T-helper 9 cell (primary cell): ENCODE results near the gene CFAP410.
A peak's percentile ranks its signal among the peaks of the same experiment; 100 is the strongest.
"Not testable (repeated sequence)": the region's sequence is repeated elsewhere in the genome, so short reads cannot be mapped to it uniquely, and the experiment has no call there.

Source experiments
- DNase-seq: peaks from one replicate; pipeline ENCODE4 v3.0.0-alpha.2; 2020

CFAP410 gene

DNA sequence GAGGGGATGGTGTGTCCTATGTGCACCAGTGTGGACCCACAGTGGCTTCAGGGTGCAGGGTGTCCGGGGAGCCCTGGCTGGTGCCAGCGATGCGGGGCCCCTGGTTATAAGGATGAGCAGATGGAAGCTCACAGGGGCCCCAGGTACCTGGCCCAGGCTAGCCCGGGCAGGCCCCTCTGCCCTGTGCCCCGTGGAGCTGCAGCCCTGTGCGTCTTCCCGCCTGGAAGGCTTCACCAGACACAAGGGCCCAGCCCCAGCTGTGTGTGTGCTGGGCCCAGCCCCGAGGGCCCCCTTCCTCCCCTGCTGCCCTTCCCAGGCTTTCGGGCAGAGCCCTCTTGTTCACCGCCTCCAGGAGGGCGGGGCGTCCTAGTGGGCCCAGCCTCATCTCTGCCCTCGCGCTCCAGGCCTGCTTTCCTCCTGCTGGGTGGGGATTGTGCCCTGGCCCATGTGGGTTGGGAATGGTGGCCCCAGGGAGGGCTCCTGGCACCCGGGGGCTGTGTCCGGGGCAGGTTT, 23.4 kb downstream of the CFAP410 start:
- DNase-seq = no peak

DNA sequence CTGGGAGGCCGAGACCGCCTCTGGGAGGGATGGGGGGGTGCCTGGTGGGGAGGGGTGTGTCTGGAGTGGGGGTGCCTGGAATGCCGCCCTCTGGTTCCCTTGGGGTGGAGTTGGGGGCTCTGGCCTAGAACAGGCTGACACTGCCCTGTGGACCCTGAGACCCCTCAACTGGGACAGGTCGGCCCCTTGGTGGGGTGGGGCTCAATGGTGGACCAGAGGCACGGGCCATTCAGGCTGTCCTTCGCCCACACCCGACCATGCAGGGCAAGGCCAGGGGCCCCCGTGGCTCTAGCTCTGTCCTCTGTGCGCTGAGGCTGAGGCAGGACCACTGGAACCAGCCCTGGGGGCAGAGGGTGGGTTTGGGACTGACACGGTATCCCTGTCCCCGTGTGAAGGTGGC, 24.6 kb downstream of the CFAP410 start:
- no peak for DNase-seq

DNA sequence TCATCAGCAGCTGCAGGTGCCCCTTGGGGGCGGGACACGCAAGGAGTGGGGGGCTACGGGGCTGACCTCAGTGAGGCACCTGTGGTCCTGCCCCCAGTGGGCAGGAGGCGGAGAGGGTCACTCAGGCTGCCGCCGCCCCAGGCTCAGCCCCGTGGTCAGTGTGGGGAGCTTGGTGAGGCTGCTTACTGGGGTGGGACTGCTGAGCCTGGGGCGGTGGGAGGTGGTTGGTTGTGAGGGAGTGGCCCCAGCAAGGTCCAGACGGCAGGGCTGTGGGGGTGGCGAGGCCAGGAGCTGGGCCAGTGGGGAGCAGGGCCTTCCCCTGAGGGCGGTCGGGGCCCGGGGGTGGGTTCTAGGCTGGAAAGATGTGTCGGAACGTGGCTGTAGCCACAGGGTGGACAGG, 25.1 kb downstream of the CFAP410 start:
- DNase-seq = no peak

DNA sequence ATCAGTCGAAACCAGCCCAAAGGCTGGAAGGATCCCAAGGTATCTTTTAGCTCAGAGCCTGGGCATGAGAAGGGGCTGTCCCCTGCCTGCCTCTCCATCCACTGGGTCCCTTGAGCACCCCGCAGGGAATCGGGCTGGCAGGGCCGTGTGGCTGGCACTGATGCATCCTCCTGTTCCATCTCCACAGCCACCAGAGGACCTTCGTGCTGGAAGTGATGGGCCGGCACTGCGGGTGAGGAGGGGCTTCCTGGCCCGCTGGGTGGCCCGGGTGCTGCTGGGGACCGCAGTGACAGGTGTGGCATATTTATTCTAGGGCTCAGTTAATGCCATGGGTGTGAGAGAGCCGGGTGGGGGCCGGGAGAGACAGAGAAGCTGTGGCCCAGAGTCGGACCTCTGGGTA, 25.7 kb downstream of the CFAP410 start:
- no peak for DNase-seq

DNA sequence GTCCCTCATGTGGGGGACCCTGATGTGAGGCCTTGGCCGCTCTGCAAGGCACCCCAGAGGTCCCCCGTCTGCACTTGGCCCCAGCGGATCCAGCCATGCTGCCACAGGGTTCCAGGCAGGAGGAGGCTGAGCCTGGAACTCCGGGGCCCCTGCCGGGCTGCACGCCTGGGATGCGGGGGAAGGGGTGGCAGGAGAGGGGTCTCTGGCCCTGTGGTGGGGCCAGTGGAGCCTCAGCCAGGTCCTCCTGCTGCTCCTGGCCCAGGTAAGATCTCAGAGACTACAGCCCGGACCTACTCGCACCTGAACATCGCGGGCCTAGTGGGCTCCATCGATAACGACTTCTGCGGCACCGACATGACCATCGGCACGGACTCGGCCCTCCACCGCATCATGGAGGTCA, 26.5 kb downstream of the CFAP410 start:
- DNase-seq = no peak

DNA sequence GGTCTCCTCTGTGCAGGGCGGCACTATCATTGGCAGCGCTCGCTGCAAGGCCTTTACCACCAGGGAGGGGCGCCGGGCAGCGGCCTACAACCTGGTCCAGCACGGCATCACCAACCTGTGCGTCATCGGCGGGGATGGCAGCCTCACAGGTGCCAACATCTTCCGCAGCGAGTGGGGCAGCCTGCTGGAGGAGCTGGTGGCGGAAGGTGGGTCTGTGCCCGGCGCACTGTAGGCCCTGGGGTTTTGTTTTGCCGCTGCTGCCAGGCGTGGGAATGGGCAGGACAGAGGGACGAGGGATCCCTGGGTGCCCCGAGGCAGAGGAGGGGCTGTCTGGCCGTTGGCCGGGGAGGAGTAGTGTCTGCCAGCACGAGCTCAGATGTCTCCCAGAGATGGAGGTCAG, 27.1 kb downstream of the CFAP410 start:
- no peak for DNase-seq

DNA sequence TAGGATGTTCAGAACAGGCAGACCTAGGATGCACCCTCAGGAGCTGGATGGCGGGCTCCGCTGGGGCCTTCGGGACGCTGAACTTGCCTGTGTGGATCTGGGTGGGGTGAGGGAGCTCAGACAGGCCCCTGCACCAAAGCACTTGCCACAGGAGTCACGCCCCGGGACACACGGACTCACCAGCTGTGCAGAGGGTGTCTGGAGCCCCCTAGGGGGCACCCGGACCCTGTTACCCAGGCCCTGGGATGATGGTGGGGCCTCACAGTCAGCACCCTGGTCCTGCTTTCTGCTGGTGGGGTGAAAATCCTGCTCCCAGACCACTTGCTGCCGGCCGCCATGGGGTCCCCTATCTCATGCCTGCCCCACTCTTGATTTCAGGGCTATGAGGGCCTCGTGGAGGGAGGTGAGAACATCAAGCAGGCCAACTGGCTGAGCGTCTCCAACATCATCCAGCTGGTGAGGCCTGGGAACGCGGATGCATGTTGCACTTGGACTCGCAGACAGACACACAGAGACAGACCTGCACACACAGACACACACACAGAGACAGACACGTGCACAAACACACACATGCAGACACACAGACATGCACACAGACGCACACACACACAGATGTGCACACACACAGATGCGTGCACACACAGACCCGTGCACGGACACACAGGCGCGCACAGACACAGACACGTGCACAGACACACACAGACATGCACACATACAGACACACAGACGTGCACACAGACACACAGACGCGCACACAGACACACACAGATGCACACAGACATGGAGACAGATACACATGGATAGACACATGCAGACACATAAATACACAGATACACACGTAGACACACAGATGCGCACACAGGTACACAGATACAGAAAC, 28.3 kb downstream of the CFAP410 start:
- DNase-seq = no peak

DNA sequence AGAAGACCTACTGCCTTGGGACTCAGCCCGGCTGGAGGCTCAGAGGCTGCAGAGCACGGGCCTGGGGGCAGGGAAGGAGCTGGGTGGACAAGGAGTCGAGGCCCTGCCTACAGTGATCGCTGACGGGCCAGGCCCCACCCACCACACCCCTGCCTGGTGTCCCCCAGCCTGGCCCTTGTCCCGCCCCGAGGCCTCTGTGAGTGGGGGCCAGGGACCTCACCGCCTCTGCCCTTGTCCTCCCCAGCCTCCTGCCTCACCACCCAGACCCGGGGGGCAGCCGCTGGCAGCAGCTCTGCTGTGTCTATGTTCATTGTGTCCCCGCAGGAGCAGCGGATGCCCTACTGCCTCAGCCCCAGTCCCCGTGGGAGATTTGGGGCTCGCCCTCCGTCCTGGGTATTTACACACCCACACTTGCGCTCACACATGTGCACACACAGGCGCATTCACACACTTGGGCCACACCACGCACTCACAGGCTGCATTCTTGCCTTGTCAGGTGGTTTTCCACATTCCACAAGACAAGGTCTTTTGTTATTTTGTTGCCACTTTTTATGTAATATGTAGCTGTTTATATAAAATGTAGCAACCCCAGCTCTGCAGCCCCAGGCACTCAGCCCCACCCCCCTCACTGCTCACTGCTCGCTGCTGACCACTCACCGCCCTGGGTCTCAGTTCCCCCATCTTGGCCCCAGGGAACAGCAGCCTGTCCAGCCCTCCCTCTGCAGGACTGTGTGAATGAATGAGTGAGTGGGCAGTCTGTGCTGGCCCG, 32.1 kb downstream of the CFAP410 start:
- no peak for DNase-seq

DNA sequence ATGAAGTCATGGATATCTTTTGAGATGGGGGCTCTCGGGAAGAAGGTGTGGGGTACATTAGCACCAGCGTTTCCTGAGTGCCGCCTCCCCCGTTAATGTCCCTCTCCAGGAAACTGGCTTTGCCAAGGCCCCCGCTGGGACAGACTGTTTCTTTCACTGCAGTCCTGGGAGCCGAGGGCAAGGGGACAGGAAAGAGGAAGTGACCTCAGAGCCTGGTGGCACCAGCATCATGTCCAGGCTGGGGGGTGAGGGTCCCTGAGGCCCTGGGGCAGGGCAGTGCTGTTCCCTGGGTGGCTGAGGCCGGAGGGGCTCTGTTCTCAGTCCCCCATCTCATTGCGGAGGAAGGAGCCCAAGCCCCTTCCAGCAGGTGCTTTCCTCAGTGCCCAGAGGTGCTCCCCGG, 33.5 kb downstream of the CFAP410 start:
- no peak for DNase-seq

DNA sequence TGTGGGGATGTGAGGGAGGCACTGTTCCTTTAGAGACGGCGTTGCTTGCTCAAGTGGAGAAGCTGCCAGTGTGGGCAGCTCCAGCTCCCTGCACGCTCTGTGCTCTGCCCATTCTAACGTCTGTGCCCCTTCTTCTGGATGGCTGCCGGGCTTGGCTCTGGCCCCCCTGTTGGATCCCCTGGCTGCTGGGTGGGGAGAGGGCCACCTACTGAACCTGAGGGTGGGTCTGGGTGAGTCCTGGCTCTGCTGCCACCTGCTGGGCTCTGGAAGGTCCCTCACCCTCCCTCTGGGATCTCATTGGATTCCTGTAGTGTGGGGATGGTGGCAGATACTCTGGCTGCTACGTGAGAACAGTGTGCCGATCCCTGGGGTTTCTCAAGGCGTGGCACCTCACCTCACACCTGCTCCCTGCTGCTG, 34.3 kb downstream of the CFAP410 start:
- DNase-seq = peak; percentile 26

DNA sequence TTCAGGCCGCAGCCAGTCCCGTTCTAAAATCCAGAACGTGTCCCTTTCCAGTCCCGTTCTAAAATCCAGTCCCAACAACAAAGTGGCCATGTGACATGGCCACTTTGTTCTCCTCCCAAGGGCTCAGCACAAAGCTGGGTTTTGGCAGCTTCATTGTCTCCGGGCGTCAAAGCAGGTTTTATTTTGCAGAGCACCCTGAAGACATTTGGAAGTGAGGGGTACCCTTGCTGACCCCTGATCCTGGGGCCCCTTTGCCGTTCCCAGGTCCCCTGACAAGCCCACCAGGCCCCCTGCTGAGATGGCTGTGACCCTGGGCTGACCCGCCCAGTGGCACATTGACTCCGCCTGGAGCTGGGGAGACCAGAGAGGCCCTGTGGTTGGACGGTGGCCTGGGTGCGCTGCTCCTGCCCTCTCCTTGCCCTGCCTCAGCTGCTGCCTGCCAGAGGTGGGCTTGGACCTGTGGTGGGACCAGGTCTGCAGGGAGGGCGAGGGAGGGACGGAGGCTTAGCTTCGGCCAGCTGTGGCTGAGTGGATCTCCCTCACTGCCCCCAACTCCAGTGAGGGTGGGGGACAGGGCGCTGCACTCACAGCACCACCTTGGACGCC, 35.1 kb downstream of the CFAP410 start:
- DNase-seq = no peak

DNA sequence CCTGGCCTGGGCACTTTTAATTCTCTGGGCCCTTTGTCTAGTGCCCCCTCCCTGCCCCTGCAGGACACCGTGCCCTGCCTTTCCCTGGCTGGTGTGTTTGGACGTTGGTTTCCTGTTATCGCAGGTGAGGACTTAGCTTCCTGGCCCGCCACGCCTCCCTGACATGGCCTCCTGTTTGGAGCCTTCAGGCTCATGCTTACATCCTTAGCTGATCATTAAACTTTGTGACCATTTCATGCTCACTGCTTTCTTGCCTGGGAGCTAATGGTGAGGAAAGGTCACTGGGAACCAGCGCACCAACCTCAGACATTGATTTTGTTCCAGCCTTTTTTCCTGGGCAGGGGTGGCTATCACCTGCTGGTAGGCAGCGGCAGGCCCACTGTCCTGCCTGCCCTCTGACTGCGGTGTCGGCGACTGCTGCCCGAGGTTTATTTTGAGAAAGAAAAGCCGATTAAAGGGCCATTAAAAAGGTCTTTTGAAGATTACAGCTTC, 35.7 kb downstream of the CFAP410 start:
- no peak for DNase-seq

DNA sequence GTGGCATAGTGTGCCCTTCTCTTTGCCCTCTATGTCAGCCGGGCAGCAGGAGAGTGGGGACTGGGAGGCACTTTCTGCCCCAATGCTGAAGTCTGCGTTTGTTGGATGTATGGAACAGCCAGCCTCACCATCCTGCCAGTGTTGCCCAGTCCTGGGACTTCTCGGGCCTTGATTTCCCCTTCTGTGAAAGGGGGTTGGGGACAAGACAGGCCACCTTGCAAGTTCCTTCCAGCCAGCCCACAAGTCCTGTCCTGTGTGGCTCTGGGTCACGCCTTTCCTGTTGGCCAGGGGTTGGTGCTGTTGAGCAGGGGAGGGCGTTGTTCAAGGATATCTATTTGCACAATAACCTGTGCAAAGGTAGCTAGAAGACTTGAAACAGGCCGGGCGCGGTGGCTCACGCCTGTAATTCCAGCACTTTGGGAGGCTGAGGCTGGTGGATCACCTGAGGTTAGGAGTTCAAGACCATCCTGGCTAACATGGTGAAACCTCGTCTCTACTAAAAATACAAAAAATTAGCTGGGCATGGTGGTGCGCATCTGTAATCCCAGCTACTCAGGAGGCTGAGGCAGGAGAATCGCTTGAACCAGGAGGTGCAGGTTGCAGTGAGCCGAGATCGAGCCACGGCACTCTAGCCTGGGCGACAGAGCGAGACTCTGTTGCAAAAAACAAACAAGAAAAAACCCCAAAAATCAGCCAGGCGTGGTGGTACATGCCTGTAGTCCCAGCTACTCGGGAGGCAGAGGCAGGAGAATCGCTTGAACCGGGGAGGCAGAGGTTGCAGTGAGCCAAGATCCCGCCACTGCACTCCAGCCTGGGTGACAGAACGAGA, 36.4 kb downstream of the CFAP410 start:
- not testable (repeated sequence) for DNase-seq

DNA sequence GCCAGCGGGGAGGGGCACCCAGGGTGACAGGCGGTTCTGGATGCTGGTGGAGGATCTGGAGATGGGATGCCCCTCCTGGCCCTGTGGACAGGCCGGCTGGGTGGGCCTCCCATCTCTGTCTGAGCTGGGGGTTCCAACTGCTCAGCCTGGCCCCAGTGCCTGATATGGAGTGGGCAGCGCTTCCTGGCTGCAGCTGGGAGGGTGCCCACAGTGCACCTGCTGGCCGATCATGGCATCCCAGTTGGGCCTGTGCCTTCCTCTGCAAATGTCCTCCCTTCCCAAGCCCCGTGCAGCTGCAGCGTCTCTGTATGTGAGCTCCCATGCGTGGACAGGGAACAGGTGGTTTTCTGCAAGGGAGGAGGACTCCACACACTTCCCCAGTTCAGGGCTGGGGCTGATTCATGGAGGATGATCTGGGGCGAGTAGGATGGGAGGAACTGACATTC, 37.2 kb downstream of the CFAP410 start:
- DNase-seq = no peak

DNA sequence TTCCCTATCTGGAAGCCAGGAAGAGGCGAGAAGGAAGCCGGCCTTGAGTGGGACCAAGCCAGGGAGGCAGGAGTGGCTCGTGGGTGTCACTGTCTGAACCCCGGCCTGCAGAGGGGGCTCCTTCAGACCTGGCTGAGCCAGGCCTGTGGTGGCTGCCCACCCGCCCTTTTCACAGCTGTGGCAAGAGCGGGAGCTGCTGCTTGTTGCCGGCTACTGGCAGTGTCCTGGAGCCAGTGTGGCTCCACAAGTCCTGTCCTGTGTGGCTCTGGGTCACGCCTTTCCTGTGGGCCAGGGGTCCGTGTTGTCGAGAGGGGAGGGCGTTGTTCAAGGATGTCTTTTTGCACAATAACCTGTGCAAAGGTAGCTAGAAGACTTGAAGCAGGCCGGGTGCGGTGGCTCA, 38.0 kb downstream of the CFAP410 start:
- DNase-seq = no peak

DNA sequence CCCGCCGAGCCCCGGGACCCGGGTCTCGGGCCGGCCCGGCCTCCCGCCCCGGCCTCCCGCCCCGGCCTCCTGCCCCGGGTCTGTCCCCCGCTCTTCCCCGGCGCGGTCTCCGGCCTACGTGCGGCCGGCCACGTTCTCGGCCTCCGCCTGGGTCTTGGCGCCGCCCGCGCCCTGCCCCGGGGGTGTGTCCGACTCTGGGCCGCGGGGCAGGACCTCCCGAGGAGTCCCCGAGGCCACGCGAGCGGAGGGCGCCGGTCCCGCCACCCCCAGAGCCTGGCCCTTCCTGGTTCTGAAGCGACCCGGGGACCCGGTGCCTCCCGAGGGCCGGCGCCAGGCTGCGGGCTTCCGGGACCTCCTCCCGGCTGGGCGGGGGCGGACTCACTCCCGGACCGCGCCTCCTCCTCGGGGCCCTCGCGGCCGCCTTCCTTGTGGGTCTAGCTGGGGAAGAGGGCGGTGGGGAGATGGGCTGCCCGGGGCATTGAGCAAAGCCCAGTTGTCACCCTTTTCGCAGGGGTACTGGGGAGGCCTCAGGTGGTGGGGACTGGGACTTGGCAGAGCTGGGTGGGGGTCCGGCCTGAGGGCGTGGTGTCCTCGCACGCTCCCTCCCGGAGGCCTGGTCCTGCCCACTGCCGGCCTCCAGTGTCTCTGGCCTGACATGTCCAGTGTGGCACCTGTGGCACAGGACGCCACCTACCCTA, 38.8 kb downstream of the CFAP410 start:
- peak; percentile 49 for DNase-seq

DNA sequence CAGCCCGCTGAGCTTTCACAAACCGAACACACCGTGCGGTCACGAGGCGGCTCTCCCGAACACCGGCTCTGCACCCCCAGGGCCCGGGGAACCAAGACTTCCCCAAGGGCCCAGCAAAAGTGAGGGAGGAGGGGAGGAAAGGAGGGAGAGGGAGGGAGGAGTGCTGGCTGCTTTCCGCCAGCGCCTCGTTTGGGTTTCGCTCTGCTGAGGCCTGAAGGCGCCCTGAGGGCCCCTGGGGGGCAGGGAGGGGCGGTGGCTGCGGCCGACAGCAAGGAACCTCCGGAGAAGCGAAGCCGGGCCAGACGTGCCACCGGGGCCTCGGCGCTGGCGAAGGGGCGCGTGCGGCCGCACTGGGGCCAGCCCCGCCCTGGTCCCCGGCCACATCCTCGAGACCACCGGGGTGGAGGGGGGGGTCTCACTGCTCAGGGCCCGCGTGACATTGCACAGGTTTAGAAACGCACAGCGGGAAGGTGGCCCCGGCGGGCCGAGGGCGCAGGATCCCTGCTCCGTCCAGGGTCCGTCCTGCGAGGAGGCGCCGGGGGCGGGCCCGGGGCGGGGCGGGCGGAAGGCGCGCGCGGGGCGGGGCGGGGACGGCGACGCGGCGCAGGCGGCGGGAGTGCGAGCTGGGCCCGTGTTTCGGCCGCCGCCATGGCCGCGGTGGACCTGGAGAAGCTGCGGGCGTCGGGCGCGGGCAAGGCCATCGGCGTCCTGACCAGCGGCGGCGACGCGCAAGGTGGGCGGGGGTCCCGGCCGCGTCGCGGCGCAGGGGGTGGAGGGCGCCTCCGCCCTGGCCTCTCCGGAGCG, 39.5 kb downstream of the CFAP410 start, which contains the start of gene PFKL:
TSS of gene PFKL (plus strand) at position 596 of the 804 bp plus-strand sequence. CDS start at position 649, 53 bp downstream.
- DNase-seq = peak; percentile 51

DNA sequence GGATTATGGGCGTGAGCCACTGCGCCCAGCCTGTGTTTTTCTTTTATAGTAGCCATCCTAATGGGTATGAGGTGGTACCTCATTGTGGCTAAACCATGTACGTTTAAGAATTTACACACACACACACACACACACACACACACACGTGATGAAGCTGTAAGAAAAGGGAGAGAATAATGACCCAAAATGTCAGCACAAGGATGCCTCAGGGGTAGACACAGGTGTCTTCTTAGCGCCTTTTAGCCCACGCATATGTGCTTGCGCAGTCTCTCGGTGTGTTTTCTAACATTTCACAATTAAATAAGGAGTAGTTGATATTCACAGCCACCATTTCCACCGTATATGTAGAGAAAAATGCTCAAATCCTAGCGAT, 40.1 kb downstream of the CFAP410 start:
- DNase-seq = no peak

DNA sequence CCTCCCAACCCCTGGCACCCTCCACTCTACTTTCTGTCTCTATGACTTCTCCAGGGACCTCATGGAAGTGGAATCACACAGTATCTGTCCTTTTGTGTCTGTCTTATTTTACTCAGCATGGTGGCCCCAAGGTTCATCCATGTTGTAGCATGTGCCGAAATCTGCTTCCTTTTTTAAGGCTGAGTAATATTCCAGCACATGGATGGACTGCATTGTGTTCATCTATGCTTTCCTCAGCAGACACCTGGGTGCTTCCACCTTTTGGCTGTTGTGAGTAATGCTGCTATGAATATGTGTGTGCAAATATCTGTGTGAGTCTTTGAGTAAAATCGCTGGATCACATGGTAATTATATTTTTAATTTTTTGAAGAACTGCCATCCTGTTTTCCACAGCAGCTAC, 40.9 kb downstream of the CFAP410 start:
- DNase-seq = no peak

DNA sequence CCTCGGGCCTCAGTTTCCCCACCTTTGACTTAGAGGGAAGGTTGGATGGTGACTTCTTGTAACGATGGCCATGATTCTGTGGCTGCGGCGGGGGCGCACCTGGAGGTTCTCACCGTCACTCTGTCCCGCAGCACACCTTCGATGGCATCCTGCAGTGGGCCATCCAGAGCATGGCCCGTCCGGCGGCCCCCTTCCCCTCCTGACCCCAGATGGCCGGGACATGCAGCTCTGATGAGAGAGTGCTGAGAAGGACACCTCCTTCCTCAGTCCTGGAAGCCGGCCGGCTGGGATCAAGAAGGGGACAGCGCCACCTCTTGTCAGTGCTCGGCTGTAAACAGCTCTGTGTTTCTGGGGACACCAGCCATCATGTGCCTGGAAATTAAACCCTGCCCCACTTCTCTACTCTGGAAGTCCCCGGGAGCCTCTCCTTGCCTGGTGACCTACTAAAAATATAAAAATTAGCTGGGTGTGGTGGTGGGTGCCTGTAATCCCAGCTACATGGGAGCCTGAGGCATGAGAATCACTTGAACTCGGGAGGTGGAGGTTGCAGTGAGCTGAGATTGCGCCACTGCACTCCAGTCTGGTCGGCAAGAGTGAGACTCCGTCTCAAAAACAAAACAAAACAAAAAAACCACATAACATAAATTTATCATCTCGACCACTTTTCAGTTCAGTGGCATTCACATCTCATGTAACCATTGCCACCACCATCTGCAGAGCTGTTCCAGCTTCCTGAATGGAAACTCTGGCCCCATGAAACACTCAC, 41.5 kb downstream of the CFAP410 start:
- DNase-seq = peak; percentile 64
